Glomerular visceral epithelial cell (primary cell): Measurements from ENCODE around the gene THRA.

Source experiments
- DNase-seq: peaks from one replicate; pipeline ENCODE4 v3.0.0-alpha.2; 2016; ENCODE audit errors: extremely low spot score

Gene THRA

GRCh38 chr17:40026816-40027613 lies 35.8 kb upstream of the THRA start:
- peak; percentile 79 for DNase-seq

- no peak for DNase-seq
Observed at GRCh38 chr17:40027614-40028012, 35.2 kb upstream of the THRA start.

- no peak for DNase-seq
Observed at GRCh38 chr17:40028595-40028994, 34.2 kb upstream of the THRA start.

GRCh38 chr17:40031706-40032105 lies 31.1 kb upstream of the THRA start:
- no peak for DNase-seq

GRCh38 chr17:40032322-40033320 lies 30.1 kb upstream of the THRA start:
- no peak for DNase-seq

GRCh38 chr17:40033339-40033738 lies 29.4 kb upstream of the THRA start:
- DNase-seq = no peak

GRCh38 chr17:40034426-40035161 lies 28.2 kb upstream of the THRA start:
- DNase-seq = no peak

- DNase-seq = no peak
Observed at GRCh38 chr17:40035162-40035559, 27.6 kb upstream of the THRA start.

- DNase-seq = peak; percentile 30
Observed at GRCh38 chr17:40038882-40039513, 23.8 kb upstream of the THRA start.

- no peak for DNase-seq
Observed at GRCh38 chr17:40041196-40041595, 21.6 kb upstream of the THRA start.

- DNase-seq = no peak
Observed at GRCh38 chr17:40056379-40057015, 6.3 kb upstream of the THRA start.

GRCh38 chr17:40058186-40058784 lies 4.5 kb upstream of the THRA start:
- no peak for DNase-seq

- no peak for DNase-seq
Observed at GRCh38 chr17:40058865-40059264, 3.9 kb upstream of the THRA start.

- no peak for DNase-seq
Observed at GRCh38 chr17:40059729-40060475, 2.9 kb upstream of the THRA start.

GRCh38 chr17:40060887-40061608 lies 1.7 kb upstream of the THRA start:
- no peak for DNase-seq

GRCh38 chr17:40061609-40062038 lies 1.1 kb upstream of the THRA start:
- DNase-seq = no peak

GRCh38 chr17:40063187-40063771 lies 514 bp downstream of the THRA start:
- DNase-seq = no peak

- no peak for DNase-seq
Observed at GRCh38 chr17:40063901-40064531, 1.3 kb downstream of the THRA start.
